Vagina (tissue), 2 donors: ENCODE results near the gene EBF3. TPM values are rescaled to one million over a fixed set of nuclear protein-coding genes. Genes with fewer than 3 reads are reported as not detected.

Experiments used
- DNase-seq, 2 donors: peaks; one replicate each; pipeline ENCODE4 v3.0.0-alpha.2; 2017; ENCODE audit errors: extremely low spot score in 2 of 2
- H3K27ac ChIP-seq: fragments of 200-600 bp; sonication (generic); one replicate; pipeline ENCODE4 v1.5.1; 2019
- H3K27me3 ChIP-seq: fragments of 200-600 bp; sonication (generic); one replicate; pipeline ENCODE4 v1.5.1; 2019
- H3K36me3 ChIP-seq, 2 donors: fragments of 200-600 bp; sonication (generic); one replicate each; pipeline ENCODE4 v1.5.1; 2017 to 2019
- H3K4me1 ChIP-seq: fragments of 200-600 bp; sonication (generic); one replicate; pipeline ENCODE4 v1.5.1; 2019
- H3K4me3 ChIP-seq, 2 donors: fragments of 200-600 bp; sonication (generic); 1 replicate in 1 of 2; 2 replicates in 1 of 2; pipeline ENCODE4 v1.5.1; 2016 to 2019
- H3K9me3 ChIP-seq: fragments of 200-600 bp; sonication (generic); one replicate; pipeline ENCODE4 v1.5.1; 2019
- POLR2A ChIP-seq, 2 donors: fragments of 450-650 bp; IDR thresholded peaks; one replicate each; pipeline ENCODE4 v1.6.1; 2017; ENCODE audit warnings: antibody characterized with exemption in 2 of 2, mild to moderate bottlenecking in 2 of 2, moderate library complexity in 2 of 2
- POLR2AphosphoS5 ChIP-seq, 2 donors: sonication (generic); formaldehyde crosslinking; IDR thresholded peaks; one replicate each; pipeline ENCODE4 v1.9.0; 2017; ENCODE audit warnings: antibody characterized with exemption in 2 of 2, mild to moderate bottlenecking in 2 of 2, low read depth in 1 of 2; ENCODE audit not compliant: insufficient read depth in 1 of 2
- intact Hi-C: fragments of 100-400 bp; cut with DNase I; formaldehyde crosslinking; loops from one replicate; pipeline ENCODE4 v1.15.1; 2023
- total RNA-seq: library from RNA; depleted of rRNA; stranded (reverse); fragments of >200 nt; gene quantifications from one replicate; pipeline ENCODE4 v1.2.3, GENCODE V29; 2016
- TF ChIP-seq, protein P1 (sequence below), 3 experiments: fragments of 450-650 bp in 2 of 3; fragments of 200-600 bp in 1 of 3; sonication (generic) in 1 of 3; IDR thresholded peaks; one replicate each; pipeline ENCODE4 v1.5.1; 2017 to 2019; ENCODE audit warnings: antibody characterized with exemption in 3 of 3, mild to moderate bottlenecking in 2 of 3, moderate library complexity in 2 of 3

EBF3 gene
- total RNA-seq, 1 donor from 2014 or later = 10.6 TPM

DNA sequence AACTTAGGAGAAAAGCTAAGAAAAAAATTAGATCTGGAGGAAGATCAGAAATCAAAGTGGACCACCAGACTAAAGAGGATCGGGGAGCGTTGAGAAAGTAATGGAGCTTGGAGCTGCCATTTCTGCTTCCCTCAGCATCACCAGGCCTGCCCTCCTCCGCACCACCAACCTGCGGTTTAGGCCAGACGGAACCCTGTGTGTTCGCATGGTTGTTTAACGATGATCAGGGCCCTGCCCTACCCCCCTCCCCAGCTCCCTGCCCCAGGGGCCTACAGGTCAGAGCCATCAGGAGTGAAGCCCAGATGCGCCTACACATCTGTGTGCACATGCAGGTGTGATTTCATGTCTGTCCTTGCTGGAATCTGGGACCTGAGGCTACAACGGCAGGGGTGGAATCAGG, 45.7 kb downstream of the EBF3 start:
- Histone ChIP-seq H3K4me1 (no peaks in the 10 kb centered on the region), H3K36me3 (no peaks in the 10 kb centered on the region), H3K4me3 (no peak overlapping the region), H3K27ac (no peak overlapping the region), H3K27me3 (no peaks in the 10 kb centered on the region), H3K9me3 (no peaks in the 10 kb centered on the region)
- TF ChIP-seq, protein P1, sequence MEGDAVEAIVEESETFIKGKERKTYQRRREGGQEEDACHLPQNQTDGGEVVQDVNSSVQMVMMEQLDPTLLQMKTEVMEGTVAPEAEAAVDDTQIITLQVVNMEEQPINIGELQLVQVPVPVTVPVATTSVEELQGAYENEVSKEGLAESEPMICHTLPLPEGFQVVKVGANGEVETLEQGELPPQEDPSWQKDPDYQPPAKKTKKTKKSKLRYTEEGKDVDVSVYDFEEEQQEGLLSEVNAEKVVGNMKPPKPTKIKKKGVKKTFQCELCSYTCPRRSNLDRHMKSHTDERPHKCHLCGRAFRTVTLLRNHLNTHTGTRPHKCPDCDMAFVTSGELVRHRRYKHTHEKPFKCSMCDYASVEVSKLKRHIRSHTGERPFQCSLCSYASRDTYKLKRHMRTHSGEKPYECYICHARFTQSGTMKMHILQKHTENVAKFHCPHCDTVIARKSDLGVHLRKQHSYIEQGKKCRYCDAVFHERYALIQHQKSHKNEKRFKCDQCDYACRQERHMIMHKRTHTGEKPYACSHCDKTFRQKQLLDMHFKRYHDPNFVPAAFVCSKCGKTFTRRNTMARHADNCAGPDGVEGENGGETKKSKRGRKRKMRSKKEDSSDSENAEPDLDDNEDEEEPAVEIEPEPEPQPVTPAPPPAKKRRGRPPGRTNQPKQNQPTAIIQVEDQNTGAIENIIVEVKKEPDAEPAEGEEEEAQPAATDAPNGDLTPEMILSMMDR (IDR thresholded peaks at IDR 0.05) = no peak
- no peak for TF ChIP-seq POLR2A (IDR thresholded peaks at IDR 0.05)
- TF ChIP-seq POLR2AphosphoS5 (IDR thresholded peaks at IDR 0.05; ENCODE audit: insufficient read depth in 1 of 2, low read depth in 1 of 2) = no peak
- DNase-seq = no peak
- intact Hi-C loops = no loop called here

DNA sequence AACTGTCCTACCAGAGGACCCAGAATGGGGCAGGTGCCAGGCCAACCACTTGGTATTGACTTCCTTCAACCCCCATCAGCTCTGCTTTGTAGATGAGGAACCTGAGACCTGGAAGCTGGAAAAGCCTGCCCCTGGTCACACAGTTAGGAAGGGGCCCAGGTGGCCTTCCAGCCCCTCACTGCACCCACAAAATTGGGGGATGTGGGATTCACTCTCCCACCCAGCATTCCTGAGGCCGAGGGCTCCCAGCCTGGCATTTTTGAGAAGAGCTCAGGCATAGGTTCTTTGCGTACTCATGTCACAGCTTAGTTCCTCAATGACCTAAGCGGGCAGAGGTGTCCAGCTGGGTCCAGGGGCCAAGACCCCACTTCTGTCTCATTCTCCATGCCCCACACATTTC, 46.1 kb downstream of the EBF3 start:
- intact Hi-C loops = no loop called here
- H3K27ac ChIP-seq = no peak overlapping the region
- no peaks in the 10 kb centered on the region for H3K4me1 ChIP-seq
- no peaks in the 10 kb centered on the region for H3K27me3 ChIP-seq
- H3K36me3 ChIP-seq = no peaks in the 10 kb centered on the region
- H3K9me3 ChIP-seq = no peaks in the 10 kb centered on the region
- DNase-seq = no peak
- TF ChIP-seq, protein P1 (IDR thresholded peaks at IDR 0.05) = no peak
- TF ChIP-seq POLR2AphosphoS5 (IDR thresholded peaks at IDR 0.05; ENCODE audit: insufficient read depth in 1 of 2, low read depth in 1 of 2) = no peak
- no peak for TF ChIP-seq POLR2A (IDR thresholded peaks at IDR 0.05)
- H3K4me3 ChIP-seq = no peak overlapping the region

DNA sequence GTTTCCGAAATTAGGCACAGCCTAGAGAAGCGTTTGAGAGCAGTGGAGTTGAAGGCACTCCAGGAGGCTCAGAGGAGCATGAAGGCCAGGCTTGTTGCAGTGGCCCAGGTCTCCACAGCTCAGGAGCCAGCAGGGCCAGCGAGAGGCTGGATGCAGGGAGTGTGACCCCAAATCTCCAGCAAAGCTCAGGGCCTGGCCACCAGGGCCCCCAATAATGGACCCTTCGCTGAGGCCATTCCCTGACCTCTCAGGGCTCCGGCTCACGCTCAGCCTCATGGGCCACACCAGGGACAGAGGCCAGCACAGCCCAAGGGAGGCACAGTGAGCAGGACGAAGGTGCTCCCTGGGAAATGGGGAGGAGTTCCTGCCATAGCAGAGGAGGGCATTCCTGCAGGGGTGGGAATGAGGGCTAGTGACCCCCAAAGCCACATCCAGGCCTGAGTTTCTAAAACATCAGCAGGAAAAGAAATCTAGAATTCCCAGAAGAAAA, 47.5 kb downstream of the EBF3 start:
- no peak overlapping the region for H3K4me3 ChIP-seq
- TF ChIP-seq POLR2AphosphoS5 (IDR thresholded peaks at IDR 0.05; ENCODE audit: insufficient read depth in 1 of 2, low read depth in 1 of 2) (no peak), POLR2A (IDR thresholded peaks at IDR 0.05) (no peak)
- TF ChIP-seq, protein P1 (IDR thresholded peaks at IDR 0.05) = no peak
- intact Hi-C loops = no loop called here
- H3K36me3 ChIP-seq = no peaks in the 10 kb centered on the region
- H3K27ac ChIP-seq = no peak overlapping the region
- H3K27me3 ChIP-seq = no peaks in the 10 kb centered on the region
- no peaks in the 10 kb centered on the region for H3K4me1 ChIP-seq
- no peak for DNase-seq
- no peaks in the 10 kb centered on the region for H3K9me3 ChIP-seq

DNA sequence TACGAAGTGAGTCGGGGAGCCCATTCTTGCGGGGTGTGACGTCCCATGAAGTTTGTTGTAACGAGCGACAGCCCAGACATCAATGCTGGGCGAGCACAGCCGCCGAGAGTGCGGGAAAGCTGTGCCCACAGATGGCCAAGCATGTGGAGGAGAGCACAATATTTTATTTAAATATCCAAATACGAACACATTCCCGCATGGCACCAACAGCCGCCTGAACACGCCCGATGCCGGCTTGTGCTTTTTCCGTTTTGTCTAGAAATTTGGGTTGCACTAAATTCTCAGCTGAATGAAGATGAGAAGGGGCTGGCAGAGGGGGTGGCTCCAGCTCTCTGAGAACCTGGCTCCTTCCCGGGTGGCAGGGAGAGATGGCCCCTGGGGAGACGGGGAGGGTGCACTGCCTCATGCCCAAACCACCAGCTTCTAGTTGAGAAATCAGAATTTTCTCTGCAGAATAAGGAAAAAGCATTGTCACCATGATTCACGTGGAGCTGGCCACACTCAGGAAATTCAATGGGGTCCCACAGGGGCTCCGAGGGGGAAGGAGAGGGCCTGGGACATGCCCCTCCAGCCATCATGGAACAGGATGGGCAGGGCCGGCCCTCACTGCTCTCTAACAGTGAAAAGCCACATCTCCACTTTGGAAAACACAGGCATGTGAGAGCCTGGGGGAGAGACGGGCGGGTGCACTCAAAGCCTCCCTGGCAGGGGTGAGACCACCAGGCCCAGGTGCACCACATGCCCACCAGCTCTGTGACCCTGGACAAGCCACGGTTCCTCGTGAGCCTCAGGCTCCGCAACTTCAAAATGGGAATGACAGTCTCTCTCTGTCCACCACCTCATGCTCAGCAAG, 48.3 kb downstream of the EBF3 start:
- no peak for DNase-seq
- no peaks in the 10 kb centered on the region for H3K9me3 ChIP-seq
- no peak overlapping the region for H3K27ac ChIP-seq
- TF ChIP-seq POLR2AphosphoS5 (IDR thresholded peaks at IDR 0.05; ENCODE audit: insufficient read depth in 1 of 2, low read depth in 1 of 2) = no peak
- TF ChIP-seq, protein P1 (IDR thresholded peaks at IDR 0.05) = no peak
- TF ChIP-seq POLR2A (IDR thresholded peaks at IDR 0.05) = no peak
- no peaks in the 10 kb centered on the region for H3K36me3 ChIP-seq
- H3K4me3 ChIP-seq = no peak overlapping the region
- no peaks in the 10 kb centered on the region for H3K4me1 ChIP-seq
- H3K27me3 ChIP-seq = no peaks in the 10 kb centered on the region
- intact Hi-C loops = no loop called here

DNA sequence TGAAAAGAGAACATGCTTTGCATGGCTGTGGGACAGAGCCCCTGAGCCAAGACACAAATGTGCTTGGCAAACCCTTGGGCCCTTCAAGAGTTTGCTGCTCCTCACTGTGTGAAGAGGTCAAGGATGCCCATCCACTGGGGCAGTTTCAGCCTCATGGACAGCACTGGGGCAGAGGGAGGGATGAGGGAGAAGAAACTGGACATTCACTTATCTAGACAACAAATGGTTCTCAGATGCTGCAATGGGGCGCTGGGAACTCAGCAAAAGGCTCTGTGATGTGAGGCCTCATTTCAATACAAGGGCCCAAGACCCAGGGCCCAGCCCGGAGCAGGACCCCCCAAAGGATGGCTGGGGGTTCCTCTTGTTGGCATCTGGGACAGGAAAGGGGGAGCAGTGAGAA, 49.1 kb downstream of the EBF3 start:
- no peaks in the 10 kb centered on the region for H3K36me3 ChIP-seq
- H3K9me3 ChIP-seq = no peaks in the 10 kb centered on the region
- no peaks in the 10 kb centered on the region for H3K4me1 ChIP-seq
- H3K4me3 ChIP-seq = no peak overlapping the region
- no peaks in the 10 kb centered on the region for H3K27me3 ChIP-seq
- no peak for DNase-seq
- H3K27ac ChIP-seq = no peak overlapping the region
- intact Hi-C loops = no loop called here
- TF ChIP-seq POLR2AphosphoS5 (IDR thresholded peaks at IDR 0.05; ENCODE audit: insufficient read depth in 1 of 2, low read depth in 1 of 2) (no peak), POLR2A (IDR thresholded peaks at IDR 0.05) (no peak)
- TF ChIP-seq, protein P1 (IDR thresholded peaks at IDR 0.05) = no peak
